ENCODE data around the gene ZNF678. TPM values are rescaled to one million over a fixed set of nuclear protein-coding genes. Genes with fewer than 3 reads are reported as not detected.
"Not testable (repeated sequence)": the region's sequence is repeated elsewhere in the genome, so short reads cannot be mapped to it uniquely, and the experiment has no call there.

Gene ZNF678
- polyA plus RNA-seq, 12 donors = 6.1 to 15.1 (median 10.4) TPM; not detected in 1

DNA sequence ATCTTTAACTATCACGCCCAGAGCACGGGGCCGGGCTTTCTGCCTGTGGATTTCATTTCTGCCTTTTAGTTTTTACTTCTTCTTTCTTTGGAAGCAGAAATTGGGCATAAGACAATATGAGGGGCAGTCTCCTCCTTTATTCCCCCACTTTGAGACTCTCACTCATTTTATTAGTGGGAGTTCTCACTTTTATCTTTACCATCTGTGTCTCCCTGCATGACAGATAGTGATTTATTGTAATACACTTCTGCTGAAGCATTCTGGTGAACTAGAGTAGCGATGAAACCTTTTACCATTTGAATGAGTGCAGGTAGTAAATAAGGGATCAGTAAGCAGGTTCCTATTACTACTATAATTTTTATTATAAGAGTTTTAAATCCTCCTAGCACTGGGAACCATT is 26.4 kb downstream of the ZNF678 start:
- not testable (repeated sequence) for DNase-seq

DNA sequence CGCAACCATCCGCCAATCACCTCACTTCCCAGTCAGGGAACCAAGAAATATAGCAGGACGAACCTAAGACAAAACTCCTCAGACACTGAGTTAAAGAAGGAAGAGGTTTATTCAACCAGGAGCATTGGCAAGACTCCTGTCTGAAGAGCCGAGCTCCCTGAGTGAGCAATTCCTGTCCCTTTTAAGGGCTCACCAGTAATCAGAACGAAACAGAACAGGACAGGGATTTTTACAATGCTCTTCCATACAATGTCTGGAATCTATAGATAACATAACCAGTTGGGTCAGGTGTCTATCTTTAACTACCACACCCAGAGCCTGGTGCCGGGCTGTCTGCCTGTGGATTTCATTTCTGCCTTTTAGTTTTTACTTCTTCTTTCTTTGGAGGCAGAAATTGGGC is 32.9 kb downstream of the ZNF678 start:
- not testable (repeated sequence) for DNase-seq

DNA sequence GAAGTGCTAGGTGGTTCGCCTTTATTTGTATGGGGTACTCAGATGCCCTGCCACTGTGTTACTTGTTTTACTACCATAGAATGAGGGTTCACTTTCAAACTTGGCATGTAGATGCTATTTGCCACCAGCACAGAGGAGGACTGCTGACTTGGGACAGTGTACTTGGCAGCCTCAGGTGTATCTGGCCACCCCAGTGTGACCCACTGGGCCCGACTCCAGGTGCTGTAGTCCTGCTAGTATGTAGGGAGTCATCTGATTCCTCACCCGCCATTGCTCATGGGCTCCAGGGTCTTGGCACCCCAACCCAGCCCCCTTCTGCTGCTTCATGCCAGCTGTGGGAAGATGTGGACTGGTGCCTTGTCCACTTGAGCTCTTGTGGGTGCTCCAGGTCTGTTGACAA is 40.0 kb downstream of the ZNF678 start:
- DNase-seq = no peak

DNA sequence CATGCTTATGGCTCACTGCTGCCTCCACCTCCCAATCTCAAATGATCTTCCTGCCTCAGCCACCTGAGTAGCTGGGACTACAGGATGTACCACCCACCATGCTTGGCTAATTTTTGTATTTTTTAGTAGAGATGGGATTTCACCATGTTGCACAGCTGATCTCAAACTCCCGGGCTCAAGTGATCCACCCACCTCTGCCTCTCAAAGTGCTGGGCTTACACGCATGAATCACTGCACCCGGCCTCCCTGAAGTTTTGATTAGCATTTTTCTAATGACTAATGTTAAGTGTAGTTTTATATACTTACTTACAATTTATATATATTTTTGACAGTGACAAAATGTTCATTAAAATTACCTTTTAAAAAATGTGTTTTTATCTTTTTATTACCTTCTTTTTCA is 41.1 kb downstream of the ZNF678 start:
- DNase-seq = no peak

DNA sequence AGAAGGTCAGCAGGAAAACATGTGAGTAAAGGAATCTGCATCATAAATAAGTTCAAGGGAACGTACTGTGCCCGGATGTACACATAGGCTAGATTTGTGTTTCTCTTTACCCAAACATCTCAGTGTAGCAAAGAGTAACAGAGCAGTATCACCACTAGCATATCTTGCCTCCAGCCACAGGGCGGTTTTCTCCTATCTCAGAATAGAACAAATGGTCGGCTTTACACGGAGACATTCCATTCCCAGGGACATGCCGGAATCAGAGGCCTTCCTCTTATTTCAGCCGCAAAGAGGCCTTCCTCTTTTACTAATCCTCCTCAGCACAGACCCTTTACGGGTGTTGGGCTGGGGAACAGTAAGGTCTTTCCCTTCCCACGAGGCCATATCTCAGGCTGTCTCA is 42.9 kb downstream of the ZNF678 start:
- not testable (repeated sequence) for DNase-seq

DNA sequence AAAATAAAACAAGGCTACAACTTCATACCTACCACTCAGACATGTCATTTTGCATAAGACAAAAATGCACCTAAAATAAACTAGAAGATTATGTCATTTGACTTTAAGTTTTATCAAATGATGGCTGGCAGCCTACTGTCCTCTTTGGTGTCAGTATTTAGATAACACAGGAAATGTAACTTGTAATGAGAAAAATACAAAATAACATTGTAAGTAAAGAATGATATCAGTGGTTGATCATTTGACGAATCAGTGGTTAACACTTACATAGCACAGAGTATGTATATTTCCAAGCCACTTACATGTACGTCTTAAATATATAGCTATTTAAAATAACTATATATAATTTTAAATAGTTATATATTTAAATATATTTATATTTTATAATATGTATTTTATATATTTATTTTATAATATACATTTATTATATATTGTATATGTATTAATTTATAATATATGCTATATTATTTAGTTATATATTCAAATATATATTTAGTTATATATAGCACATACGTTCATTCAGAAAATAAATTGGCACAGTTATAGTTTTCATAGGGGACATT is 44.1 kb downstream of the ZNF678 start:
- DNase-seq = no peak

DNA sequence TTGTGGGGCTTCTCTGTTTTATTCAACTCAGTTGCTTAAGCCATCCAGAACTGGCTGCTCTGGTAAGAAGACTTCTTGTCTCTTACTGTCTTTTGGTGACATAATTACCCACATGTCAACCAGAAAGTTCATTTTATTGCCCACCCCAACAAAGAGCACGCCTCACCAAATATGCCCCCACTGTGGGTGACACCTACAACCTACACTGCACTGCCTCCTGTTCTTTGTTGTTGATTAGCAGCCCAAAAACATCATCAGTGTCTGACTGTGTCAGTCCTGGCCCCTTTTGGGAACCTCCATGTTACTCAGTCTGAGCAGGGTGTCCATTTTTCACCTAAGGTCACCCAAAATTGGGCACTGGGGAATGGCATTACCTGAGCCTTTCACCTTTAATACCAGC is 49.3 kb downstream of the ZNF678 start:
- no peak for DNase-seq

DNA sequence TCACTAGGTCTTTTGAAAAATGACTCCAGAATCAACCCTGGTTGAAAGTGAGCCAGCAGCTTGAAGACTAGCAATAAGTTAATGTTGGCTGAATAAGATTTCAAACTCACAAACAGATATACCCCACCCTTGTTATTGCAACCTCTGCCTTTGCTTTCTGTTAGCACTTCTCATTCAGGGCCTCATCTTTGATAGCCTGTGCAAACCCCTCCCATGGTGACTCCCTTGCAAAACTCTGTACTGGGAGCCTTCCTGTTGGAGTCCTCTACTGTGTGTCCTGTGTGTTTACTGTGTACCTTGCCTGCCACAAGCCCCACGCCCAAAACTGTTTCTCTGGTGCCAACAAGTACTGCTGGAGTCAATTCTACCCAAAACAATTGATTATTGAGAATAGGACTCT is 50.2 kb downstream of the ZNF678 start:
- no peak for DNase-seq

DNA sequence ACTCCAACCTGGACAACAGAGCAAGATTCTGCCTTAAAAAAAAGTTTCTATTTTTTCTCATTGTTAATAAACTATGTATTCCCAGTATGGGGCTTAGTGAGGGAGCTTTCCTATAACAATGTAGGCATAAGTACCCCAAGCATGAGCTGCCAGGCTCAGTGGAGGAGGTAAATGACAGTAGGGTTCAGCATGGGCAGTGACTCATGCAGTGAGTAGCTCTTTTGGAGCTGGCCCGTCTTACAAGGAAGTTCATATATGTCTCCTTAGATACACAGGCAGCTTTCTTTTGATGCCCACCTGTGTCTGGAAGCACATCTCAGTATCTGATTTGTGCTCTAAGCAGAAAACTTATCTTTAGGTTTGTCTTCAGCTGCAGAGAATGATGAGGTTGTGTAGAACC is 57.9 kb downstream of the ZNF678 start:
- DNase-seq = no peak

DNA sequence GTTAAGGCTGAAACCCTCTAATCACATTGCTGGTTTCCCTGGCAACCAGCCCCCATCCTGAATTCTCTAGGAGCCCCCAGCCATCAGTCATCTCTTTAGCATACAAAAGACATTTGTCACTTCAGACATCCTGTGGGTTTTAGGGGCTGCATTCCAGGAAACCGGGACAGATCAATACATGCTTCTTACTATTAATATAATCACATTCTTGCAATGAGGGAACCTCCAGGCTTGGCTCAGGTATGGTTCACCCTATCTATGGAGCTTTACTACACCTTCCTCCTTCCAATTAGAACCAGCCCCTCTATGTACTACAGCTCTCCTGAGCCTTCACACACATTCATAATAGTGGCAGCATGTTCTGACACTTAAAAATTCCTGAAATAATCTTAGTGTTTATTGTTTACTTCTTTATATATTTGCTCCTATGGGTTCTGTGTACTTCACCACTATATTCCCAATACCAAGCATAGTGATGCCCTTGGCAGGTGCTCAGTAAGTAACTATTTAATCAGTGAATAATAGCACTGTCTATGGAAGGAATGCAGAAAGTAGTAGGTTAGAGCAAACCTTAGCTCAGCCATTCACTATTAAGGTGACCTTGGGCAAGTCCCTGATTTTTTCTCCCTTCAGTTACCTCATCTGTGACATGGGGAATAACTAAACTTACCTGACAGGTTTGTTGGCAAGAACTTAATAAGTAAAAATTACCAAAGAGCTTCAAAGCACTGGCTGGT is 59.6 kb downstream of the ZNF678 start:
- DNase-seq = no peak

DNA sequence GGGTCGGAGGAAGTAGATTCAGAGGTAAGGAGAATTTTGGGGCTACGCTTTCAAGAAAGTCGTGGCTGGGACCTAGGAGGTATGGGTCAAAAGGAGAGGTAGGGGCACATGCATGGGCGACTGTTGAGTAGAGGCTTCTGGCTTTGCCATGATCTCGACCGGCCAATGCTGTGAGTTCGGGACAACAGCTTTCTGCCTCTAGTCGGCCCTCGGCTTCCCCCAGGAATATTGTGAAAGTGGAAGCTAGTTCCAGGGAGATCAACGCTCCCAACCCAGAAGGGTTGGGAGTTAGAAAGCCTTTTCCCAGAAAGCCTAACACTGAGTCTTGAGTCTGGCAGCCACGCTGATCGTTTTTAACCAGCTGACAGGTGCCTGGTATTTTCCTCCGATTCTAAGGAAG is 69.0 kb downstream of the ZNF678 start:
- DNase-seq = no peak

DNA sequence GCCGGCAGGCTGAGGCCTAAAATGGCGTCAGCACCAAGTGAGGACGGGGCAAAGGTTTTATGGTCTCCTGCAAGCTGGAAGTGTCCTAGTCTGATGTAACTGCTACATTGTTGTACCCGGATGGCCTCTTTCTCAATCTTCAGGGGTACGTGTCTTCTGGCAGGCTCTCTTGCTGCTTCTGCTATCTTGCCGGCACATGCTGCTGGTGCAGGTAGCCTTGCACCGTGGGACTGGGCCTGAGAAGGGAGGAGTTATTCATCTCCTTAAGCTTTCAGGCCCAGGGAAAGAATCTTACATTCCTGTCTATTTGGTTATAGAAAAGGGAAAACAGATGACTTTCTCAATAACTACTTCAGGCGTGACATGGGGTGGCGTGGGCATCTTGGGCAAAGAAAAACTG is 72.2 kb downstream of the ZNF678 start:
- DNase-seq = no peak

DNA sequence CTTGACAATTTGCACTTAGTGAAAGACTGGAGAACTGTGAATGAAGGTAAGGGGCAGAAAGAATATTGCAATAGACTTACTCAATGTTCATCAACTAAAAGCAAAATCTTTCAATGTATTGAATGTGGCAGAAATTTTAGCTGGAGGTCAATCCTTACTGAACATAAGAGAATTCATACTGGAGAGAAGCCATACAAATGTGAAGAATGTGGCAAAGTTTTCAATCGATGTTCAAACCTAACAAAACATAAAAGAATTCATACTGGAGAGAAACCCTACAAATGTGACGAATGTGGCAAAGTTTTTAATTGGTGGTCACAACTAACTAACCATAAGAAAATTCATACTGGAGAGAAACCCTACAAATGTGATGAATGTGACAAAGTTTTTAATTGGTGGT is 91.1 kb downstream of the ZNF678 start:
- no peak for DNase-seq

DNA sequence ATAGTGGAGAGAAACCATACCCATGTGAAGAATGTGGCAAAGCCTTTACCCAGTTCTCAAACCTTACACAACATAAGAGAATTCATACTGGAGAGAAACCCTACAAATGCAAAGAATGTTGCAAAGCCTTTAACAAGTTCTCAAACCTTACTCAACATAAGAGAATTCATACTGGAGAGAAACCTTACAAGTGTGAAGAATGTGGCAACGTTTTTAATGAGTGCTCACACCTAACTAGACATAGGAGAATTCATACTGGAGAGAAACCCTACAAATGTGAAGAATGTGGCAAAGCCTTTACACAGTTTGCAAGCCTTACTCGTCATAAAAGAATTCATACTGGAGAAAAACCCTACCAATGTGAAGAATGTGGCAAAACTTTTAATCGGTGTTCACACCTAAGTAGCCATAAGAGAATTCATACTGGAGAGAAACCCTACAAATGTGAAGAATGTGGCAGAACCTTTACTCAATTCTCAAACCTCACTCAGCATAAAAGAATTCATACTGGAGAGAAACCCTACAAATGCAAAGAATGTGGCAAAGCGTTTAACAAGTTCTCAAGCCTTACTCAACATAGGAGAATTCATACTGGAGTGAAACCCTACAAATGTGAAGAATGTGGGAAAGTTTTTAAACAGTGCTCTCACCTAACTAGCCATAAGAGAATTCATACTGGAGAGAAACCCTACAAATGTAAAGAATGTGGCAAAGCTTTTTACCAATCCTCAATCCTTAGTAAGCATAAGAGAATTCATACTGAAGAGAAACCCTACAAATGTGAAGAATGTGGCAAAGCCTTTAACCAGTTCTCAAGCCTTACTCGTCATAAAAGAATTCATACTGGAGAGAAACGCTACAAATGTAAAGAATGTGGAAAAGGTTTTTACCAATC is 91.7 kb downstream of the ZNF678 start:
- no peak for DNase-seq

DNA sequence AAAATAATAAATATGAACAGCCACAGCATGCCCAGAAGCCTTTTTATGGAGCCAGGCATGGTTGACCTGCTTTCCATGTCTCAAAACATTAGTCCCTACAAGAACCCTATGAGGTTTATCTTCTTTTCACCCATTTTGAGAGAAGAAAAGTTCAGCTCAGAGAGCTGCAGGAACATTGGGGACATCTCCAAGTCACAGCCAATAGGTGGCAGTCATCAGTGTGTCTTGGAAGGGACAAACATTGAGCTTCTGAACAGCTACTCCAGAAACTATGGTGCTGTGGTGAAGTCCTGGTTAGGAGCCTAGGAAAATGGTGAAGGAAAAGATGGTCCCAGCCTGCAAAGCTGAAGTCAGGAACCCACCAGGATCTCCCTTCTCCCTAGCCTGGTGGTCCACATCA is 98.1 kb downstream of the ZNF678 start:
- DNase-seq = no peak

DNA sequence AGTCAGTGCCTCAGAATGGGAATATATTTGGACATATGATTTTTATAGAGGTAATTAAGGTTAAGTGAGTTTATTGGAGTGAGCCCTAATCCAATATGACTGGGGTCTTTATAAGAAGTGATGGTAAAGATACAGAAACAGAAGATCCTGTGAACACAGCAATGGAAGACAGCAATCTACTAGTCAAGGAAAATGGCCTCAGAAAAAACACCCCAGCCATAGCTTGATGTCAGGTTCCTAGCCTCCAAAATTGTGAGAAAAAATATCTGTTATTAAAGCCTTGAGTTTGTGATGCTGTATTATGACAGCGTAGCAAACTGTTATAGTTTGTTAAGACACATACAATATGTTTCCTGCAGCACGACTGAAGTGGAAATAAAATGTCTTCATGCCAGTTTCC is 99.6 kb downstream of the ZNF678 start:
- DNase-seq = no peak

DNA sequence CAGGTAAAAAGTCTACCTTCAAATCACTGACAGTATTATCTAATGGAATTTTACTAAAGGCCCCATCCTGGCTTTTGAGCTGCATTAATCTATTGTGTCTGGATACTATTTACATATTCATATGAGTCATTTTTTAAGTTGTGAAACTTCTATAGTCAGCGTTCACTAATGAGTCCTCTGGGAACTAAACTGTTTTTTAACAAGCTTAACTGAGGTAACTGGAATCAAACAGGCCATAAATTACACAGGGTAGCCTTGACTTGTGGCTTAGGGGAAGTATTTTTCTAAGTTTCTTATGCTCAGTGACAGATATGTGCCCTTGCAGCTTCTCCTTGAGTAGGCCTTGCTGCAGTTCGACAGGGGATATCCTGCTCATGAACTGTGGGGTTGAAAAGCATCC is 102.9 kb downstream of the ZNF678 start:
- DNase-seq = no peak

DNA sequence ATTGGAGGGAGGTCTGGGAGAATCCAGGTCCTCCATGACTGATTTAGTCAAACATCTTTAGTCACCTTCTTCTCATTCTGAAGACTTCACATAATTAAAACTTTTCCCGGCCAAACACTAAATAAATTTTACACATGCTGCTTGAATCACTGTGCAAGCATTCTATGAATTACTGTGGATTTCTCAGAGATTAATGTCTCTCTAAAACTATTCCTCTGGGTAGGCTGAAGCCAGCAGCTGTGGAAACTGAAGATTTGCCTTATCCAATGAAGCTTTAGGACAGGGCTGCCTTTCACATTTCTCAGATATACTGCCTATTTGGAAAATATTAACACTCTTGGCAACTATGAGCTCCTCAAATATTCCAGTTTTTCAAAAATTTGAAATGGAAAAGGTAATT is 110.1 kb downstream of the ZNF678 start:
- no peak for DNase-seq

DNA sequence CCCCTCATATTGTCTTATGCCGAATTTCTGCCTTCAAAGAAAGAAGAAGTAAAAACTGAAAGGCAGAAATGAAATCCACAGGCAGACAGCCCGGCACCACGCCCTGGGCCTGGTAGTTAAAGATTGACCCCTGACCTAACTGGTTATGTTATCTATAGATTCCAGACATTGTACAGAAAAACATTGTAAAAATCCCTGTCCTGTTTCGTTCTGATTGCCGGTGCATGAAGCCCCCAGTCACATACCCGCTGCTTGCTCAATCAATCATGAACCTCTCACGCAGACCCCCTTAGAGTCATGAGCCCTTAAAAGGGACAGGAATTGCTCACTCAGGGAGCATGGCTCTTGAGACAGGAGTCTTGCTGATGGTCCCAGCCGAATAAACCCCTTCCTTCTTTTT is 122.5 kb downstream of the ZNF678 start:
- DNase-seq = no peak

DNA sequence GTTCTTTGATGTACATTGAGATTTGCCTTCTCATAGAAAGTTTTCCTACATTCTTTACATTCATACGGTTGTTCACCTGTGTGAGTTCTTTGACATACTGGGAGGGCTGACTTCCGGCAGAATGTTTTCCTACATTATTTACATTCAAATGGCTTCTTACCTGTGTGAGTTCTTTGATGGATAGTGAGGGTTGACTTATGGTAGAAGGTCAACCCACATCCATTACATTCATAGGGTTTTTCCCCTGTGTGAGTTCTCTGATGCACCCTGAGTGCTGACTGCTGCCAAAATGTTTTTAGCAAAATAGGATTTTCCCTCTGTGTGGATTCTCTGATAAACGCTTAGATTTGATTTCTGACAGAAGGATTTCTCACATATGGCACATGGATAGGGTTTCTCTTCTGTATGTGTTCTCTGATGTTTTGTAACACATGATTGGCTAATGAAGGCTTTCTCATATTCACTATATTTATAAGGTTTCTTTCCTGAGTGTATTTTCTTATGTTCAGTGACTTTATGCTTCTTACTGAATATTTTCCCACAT is 134.0 kb downstream of the ZNF678 start:
- no peak for DNase-seq

DNA sequence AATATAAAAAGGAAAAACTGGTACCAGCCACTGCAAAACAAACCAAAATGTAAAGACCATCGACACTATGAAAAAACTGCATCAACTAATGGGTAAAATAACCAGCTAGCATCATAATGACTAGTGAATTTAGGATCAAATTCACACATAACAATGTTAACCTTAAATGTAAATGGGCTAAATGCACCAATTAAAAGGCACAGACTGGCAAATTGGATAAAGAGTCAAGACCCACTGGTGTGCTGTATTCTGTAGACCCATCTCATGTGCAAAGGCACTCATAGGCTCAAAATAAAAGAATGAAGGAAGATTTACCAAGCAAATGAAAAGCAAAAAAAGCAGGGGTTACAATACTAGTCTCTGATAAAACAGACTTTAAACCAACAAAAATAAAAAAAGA is 138.3 kb downstream of the ZNF678 start:
- DNase-seq = not testable (repeated sequence)

DNA sequence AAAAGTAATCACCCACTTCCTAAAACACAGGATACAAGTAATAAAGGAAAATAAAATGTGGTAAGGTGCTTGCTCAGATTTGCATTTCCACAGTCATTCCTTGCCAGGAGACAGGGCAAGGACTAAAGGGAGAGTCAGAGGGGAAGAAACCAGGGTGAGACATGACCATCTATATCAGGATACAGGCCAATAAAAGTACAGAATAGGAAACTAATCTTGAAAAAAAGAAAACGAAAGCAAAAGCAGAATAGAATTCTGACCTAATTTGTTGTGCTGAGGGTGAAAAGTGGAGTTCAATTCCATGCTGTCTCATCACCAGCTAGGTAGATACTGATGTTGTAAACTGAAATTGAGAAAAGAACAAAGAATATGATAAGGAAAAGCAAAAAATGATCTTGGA is 144.5 kb downstream of the ZNF678 start:
- DNase-seq = no peak

DNA sequence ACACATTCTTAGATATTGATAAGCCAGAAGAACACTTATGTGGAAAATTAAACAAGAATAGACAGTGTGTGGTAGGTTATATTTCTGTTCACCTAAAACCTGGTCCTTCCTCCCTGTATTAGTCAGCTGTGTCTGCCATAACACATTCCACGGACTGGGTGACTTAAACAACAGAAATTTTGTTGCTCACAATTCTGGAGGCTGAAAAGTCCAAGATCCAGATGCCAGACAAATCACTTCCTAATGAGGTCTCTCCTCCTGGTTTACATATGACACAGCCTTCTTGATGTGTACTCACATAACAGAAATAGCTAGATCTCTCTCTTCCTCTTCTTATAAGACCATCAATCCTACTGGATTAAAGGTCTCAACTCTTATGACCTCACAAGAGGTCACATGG is 146.1 kb downstream of the ZNF678 start:
- DNase-seq = no peak

Measured in muscle of arm (tissue), 12 donors.